GM12878 (cell line): ENCODE results near the gene CTNNBL1. TPM values are rescaled to one million over a fixed set of nuclear protein-coding genes. Genes with fewer than 3 reads are reported as not detected.

Experiments used
- ATAC-seq: fragments of 200-7000 bp; cut with Tn5 transposase; 3 replicates; pipeline ENCODE4 v1.9.1; 2020; ENCODE audit warnings: mild to moderate bottlenecking, moderate library complexity
- BruUV-seq: library from RNA; stranded (reverse); fragments of 400-500 nt; replicated peaks from 2 replicates; lab custom pipeline; 2021; lab: Mats Ljungman, UMichigan
- CTCF ChIA-PET: fragments of 300-600 bp; sonication (Branson Sonifier 250); formaldehyde crosslinking; extraction: SDS; loops from one replicate; lab custom pipeline; 2021; ENCODE audit warnings: inconsistent platforms; lab: Yijun Ruan, JAX
- POLR2A ChIA-PET: fragments of 350-600 bp; formaldehyde crosslinking; extraction: SDS; loops from one replicate; lab custom pipeline; 2021; ENCODE audit warnings: inconsistent platforms; lab: Charles Lee
- RAD21 ChIA-PET: fragments of 300-600 bp; sonication (Branson Sonifier 250); formaldehyde crosslinking; loops from one replicate; lab custom pipeline; 2023; ENCODE audit warnings: antibody characterized with exemption; ENCODE audit not compliant: unreplicated experiment; lab: Charles Lee
- SMC1A ChIA-PET: fragments of 300-600 bp; sonication (Branson Sonifier 250); formaldehyde crosslinking; loops from one replicate; lab custom pipeline; 2023; ENCODE audit not compliant: unreplicated experiment, uncharacterized antibody; lab: Charles Lee
- DNase-seq: peaks from one replicate; pipeline ENCODE4 v3.0.0-alpha.2; 2011; ENCODE audit warnings: low read depth, low spot score
- FAIRE-seq: peaks from 3 replicates; lab custom pipeline; 2011; peaks lifted over from hg19 to GRCh38; lab: Jason Lieb, UNC
- H2AFZ ChIP-seq: 2 replicates; pipeline ENCODE4 v1.6.0; 2011; ENCODE audit warnings: low read depth, low read length, control low read depth; ENCODE audit not compliant: control insufficient read depth
- H3K27ac ChIP-seq: 2 replicates; pipeline ENCODE4 v1.5.1; 2011; ENCODE audit warnings: control low read depth; ENCODE audit not compliant: control insufficient read depth, insufficient read depth
- H3K27me3 ChIP-seq, 2 experiments: replicated peaks in 1 of 2; 2 replicates each; pipeline versions ENCODE4 v1.6.0 to v1.6.1; 2011; ENCODE audit warnings: low read length in 1 of 2; ENCODE audit not compliant: control insufficient read depth in 2 of 2, insufficient read depth in 2 of 2
- H3K36me3 ChIP-seq, 2 experiments: 2 replicates each; pipeline ENCODE4 v1.5.1; 2011; ENCODE audit warnings: low read length in 1 of 2; ENCODE audit not compliant: control insufficient read depth in 2 of 2, insufficient read depth in 2 of 2
- H3K4me1 ChIP-seq: 2 replicates; pipeline ENCODE4 v1.6.1; 2011; ENCODE audit warnings: mild to moderate bottlenecking, low read length, moderate library complexity, mixed read lengths; ENCODE audit not compliant: control insufficient read depth, insufficient read depth
- H3K4me2 ChIP-seq: 2 replicates; pipeline ENCODE4 v1.6.0; 2011; ENCODE audit warnings: control low read depth; ENCODE audit not compliant: control insufficient read depth, insufficient read depth
- H3K4me3 ChIP-seq: fragments of 200-600 bp; sonication (generic); 2 replicates; pipeline ENCODE4 v1.5.1; 2016
- H3K79me2 ChIP-seq: 2 replicates; pipeline ENCODE4 v1.6.0; 2011; ENCODE audit warnings: low read length; ENCODE audit not compliant: control insufficient read depth, insufficient read depth
- H3K9ac ChIP-seq: 2 replicates; pipeline ENCODE4 v1.8.0; 2011; ENCODE audit warnings: low read length, control low read depth, mixed read lengths; ENCODE audit not compliant: control insufficient read depth, insufficient read depth
- H3K9me3 ChIP-seq: replicated peaks from 3 replicates; pipeline ENCODE4 v1.5.1; 2011; ENCODE audit warnings: mild to moderate bottlenecking, low read length; ENCODE audit not compliant: control insufficient read depth, insufficient read depth
- H4K20me1 ChIP-seq: 2 replicates; pipeline ENCODE4 v1.6.0; 2011; ENCODE audit not compliant: control insufficient read depth, insufficient read depth
- BHLHE40 ChIP-seq, 2 experiments: fragments of 450-650 bp in 1 of 2; IDR thresholded peaks; 2 replicates each; pipeline ENCODE4 v1.6.1; 2011 to 2017; ENCODE audit warnings: low read depth in 2 of 2, borderline replicate concordance in 1 of 2, improper control_type of control experiment in 1 of 2, low read length in 1 of 2, mild to moderate bottlenecking in 1 of 2
- IKZF2 ChIP-seq, 2 experiments: fragments of 450-650 bp; IDR thresholded peaks; 2 replicates each; pipeline ENCODE4 v1.6.1; 2017; ENCODE audit warnings: mild to moderate bottlenecking in 2 of 2, moderate library complexity in 2 of 2
- JUND ChIP-seq: IDR thresholded peaks from 2 replicates; pipeline ENCODE4 v1.6.1; 2012; ENCODE audit warnings: low read depth, mild to moderate bottlenecking, low read length, improper control_type of control experiment, moderate library complexity
- MYC ChIP-seq: IDR thresholded peaks from 2 replicates; pipeline ENCODE4 v1.6.1; 2011; ENCODE audit warnings: mild to moderate bottlenecking, low read length, moderate library complexity, inconsistent platforms; ENCODE audit not compliant: insufficient read depth, insufficient replicate concordance, insufficient read length, severe bottlenecking
- NFIC ChIP-seq: IDR thresholded peaks from 2 replicates; pipeline ENCODE4 v1.6.1; 2012; ENCODE audit warnings: low read depth, mild to moderate bottlenecking, inconsistent platforms, low read length, moderate library complexity
- POU2F2 ChIP-seq: IDR thresholded peaks from 3 replicates; pipeline ENCODE4 v1.6.1; 2011; ENCODE audit warnings: low read depth, mild to moderate bottlenecking, low read length, borderline replicate concordance
- RB1 ChIP-seq: fragments of 450-650 bp; formaldehyde crosslinking; IDR thresholded peaks from 2 replicates; pipeline ENCODE4 v1.6.1; 2017; ENCODE audit warnings: mild to moderate bottlenecking, borderline replicate concordance
- SMAD1 ChIP-seq: fragments of 450-650 bp; IDR thresholded peaks from 2 replicates; pipeline ENCODE4 v1.6.1; 2018; ENCODE audit warnings: mild to moderate bottlenecking, low read depth; ENCODE audit not compliant: partially characterized antibody
- SP1 ChIP-seq: IDR thresholded peaks from one replicate; pipeline ENCODE4 v1.6.1; 2011; ENCODE audit warnings: low read depth, low read length
- TARDBP ChIP-seq: IDR thresholded peaks from 2 replicates; pipeline ENCODE4 v1.6.1; 2016; ENCODE audit warnings: borderline replicate concordance
- TCF7 ChIP-seq: IDR thresholded peaks from 2 replicates; pipeline ENCODE4 v1.6.1; 2014; ENCODE audit warnings: antibody characterized with exemption, borderline replicate concordance
- ZNF24 ChIP-seq: fragments of 450-650 bp; IDR thresholded peaks from 2 replicates; pipeline ENCODE4 v1.6.1; 2017; ENCODE audit warnings: antibody characterized with exemption, mild to moderate bottlenecking
- WGBS: methylation state at CpG from one replicate; pipeline ENCODE4 v1.1.6; 2016; ENCODE audit warnings: low lambda C conversion rate; ENCODE audit not compliant: insufficient replicate concordance, insufficient coverage; ENCODE audit errors: missing lambda C conversion rate; 5-methylcytosine and 5-hydroxymethylcytosine counted together
- in situ Hi-C: fragments of 300-500 bp; cut with MboI; formaldehyde crosslinking; loops from 9 replicates; pipeline ENCODE4 v1.14.3; 2018; ENCODE audit warnings: mixed read lengths
- intact Hi-C: fragments of 100-400 bp; cut with micrococcal nuclease; formaldehyde crosslinking; loops from one replicate; pipeline ENCODE4 v1.14.2; 2022; ENCODE audit not compliant: unreplicated experiment
- polyA plus RNA-seq, 11 experiments: library from polyadenylated mRNA; depleted of rRNA in 4 of 11; unstranded in 6 of 11; stranded (reverse) in 5 of 11; fragments of >200 nt; fragmentation: Nextera tagmentation in 4 of 11; fragmentation: Illumina TruSeq in 1 of 11; extraction: Ambion mirVana in 4 of 11; extraction: Trizol in 1 of 11; gene quantifications; 1 replicate in 1 of 11; 2 replicates in 10 of 11; pipeline versions ENCODE4 v1.2.1 to v1.2.3, GENCODE V29; 2011 to 2016; ENCODE audit warnings: inconsistent platforms in 2 of 11, missing spikeins in 2 of 11, low read depth in 1 of 11
- total RNA-seq, 4 experiments: library from RNA; depleted of rRNA in 3 of 4; stranded (reverse); fragments of >200 nt in 3 of 4; fragmentation: Illumina TruSeq in 1 of 4; extraction: Trizol in 1 of 4; gene quantifications; 2 replicates each; pipeline versions ENCODE4 v1.2.1 to v1.2.3, GENCODE V29; 2013 to 2021
- TF ChIP-seq, protein P1 (sequence below): fragments of 450-650 bp; IDR thresholded peaks from 2 replicates; pipeline ENCODE4 v1.6.1; 2017; ENCODE audit warnings: antibody characterized with exemption, mild to moderate bottlenecking, moderate library complexity

Gene CTNNBL1
- total and polyA plus RNA-seq, 10 of the 15 experiments (the other 5 are each of a cell fraction or from before 2014, with no cell fraction given) = 43.1 to 102 (median 67.8) TPM

DNA sequence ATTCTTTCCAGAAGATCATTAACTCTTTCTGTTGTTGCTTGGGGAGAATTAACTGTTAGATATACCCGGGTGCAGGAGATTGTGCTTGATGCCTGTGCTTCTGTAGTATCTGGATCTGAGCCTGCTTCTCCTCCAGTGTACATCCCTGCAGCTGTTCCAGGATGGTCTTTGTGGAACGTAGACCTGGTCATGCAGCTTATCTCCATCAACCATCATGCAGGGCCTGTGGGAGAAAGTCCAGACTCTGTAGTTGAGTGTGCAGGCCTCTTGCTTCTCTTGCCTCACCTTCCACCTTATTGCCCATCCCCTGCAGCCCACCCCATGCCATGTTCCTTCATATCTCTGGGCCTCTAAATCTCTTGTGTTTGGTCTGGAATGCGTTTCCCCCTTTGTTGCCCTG, 133.8 kb downstream of the CTNNBL1 start:
- Histone ChIP-seq H3K9ac (no peak overlapping the region), H2AFZ (no peak overlapping the region), H3K9me3 (no peaks in the 10 kb centered on the region), H4K20me1 (no peaks in the 10 kb centered on the region), H3K36me3 (peaks cover 0 to 2% of the 10 kb centered on the region in 2 experiments; a peak in 1 of 4 replicates), H3K27ac (no peak overlapping the region), H3K4me1 (peaks cover 9% of the 10 kb centered on the region; the same call in 1 of the 2 replicates), H3K27me3 (no peaks in the 10 kb centered on the region), H3K4me2 (no peak overlapping the region), H3K4me3 (no peak overlapping the region), H3K79me2 (no peaks in the 10 kb centered on the region)
- DNase-seq = no peak
- ChIA-PET POLR2A (no interaction called here), CTCF (no interaction called here), SMC1A (interaction anchor here (0.6 kb wide), 1 partner anchor 73 kb away, joined by 3 read pairs; no protein-coding TSS in a partner anchor), RAD21 (no interaction called here)
- BruUV-seq = no TSS peak
- TF ChIP-seq, protein P1, sequence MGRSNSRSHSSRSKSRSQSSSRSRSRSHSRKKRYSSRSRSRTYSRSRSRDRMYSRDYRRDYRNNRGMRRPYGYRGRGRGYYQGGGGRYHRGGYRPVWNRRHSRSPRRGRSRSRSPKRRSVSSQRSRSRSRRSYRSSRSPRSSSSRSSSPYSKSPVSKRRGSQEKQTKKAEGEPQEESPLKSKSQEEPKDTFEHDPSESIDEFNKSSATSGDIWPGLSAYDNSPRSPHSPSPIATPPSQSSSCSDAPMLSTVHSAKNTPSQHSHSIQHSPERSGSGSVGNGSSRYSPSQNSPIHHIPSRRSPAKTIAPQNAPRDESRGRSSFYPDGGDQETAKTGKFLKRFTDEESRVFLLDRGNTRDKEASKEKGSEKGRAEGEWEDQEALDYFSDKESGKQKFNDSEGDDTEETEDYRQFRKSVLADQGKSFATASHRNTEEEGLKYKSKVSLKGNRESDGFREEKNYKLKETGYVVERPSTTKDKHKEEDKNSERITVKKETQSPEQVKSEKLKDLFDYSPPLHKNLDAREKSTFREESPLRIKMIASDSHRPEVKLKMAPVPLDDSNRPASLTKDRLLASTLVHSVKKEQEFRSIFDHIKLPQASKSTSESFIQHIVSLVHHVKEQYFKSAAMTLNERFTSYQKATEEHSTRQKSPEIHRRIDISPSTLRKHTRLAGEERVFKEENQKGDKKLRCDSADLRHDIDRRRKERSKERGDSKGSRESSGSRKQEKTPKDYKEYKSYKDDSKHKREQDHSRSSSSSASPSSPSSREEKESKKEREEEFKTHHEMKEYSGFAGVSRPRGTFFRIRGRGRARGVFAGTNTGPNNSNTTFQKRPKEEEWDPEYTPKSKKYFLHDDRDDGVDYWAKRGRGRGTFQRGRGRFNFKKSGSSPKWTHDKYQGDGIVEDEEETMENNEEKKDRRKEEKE = no peak
- TF ChIP-seq NFIC = no peak
- no peak for TF ChIP-seq IKZF2 (IDR thresholded peaks at IDR 0.05)
- 98% methylated on average over 3 of the region's 3 CpGs for WGBS
- intact Hi-C loops = no loop called here
- ATAC-seq = no peak
- no peak for FAIRE-seq
- in situ Hi-C loops = no loop called here

DNA sequence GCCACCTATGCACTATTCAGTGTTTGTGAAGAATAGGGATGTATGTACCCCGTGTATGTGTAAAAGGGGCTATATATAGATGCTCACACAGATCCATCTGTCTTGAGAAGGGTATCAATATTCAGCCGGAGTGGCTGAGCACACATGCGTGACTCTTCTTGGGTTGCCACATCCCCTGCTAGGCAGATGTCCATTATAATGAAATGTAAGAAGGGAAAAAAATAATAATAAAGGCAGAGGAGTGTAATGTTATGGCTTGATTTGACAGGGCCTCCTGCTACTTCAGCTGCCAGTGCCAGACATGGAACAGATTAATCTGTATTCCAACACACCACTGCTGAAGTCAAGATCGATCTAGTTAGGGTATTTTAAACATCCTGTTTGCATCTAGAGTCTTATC, 134.9 kb downstream of the CTNNBL1 start:
- Histone ChIP-seq H4K20me1 (no peaks in the 10 kb centered on the region), H3K4me1 (peaks cover under 1% of the 10 kb centered on the region; the same call in 1 of the 2 replicates), H3K9me3 (no peaks in the 10 kb centered on the region), H3K4me3 (no peak overlapping the region), H2AFZ (no peak overlapping the region), H3K27ac (no peak overlapping the region), H3K4me2 (no peak overlapping the region), H3K27me3 (no peaks in the 10 kb centered on the region), H3K36me3 (peaks cover 0 to 2% of the 10 kb centered on the region in 2 experiments; a peak in 1 of 4 replicates), H3K9ac (no peak overlapping the region), H3K79me2 (no peaks in the 10 kb centered on the region)
- CTCF ChIA-PET = no interaction called here
- no peak for FAIRE-seq
- RAD21 ChIA-PET = no interaction called here
- TF ChIP-seq SMAD1 (no peak), TARDBP (no peak), TCF7 (no peak), JUND (no peak), MYC (no peak), ZNF24 (no peak), RB1 (no peak), POU2F2 (no peak), SP1 (no peak), BHLHE40 (IDR thresholded peaks at IDR 0.05; ENCODE audit: borderline replicate concordance in 1 of 2, low read depth in 2 of 2, low read length in 1 of 2) (no peak)
- 56% methylated on average over 4 of the region's 4 CpGs for WGBS
- no TSS peak for BruUV-seq
- POLR2A ChIA-PET = no interaction called here
- DNase-seq = no peak
- intact Hi-C loops = no loop called here
- in situ Hi-C loops = no loop called here
- no peak for ATAC-seq
- SMC1A ChIA-PET = interaction anchor here (0.5 to 0.7 kb wide), 2 partner anchors 38 to 402 kb away, joined by 3 read pairs; no protein-coding TSS in a partner anchor
